ENCODE measurements around the gene SAA4. TPM values are rescaled to one million over a fixed set of nuclear protein-coding genes. Genes with fewer than 3 reads are reported as not detected.

Gene SAA4
- polyA plus RNA-seq, 3 donors: not detected

GRCh38 chr11:18265949-18266348, 29.3 kb upstream of the SAA4 start, which contains the start of gene SAA1:
SAA1 (plus strand) TSS chr11:18266264; CDS start chr11:18266888, 624 bp downstream.
- H3K36me3 Mint-ChIP-seq: no peaks in the 10 kb centered on the region
- Histone ChIP-seq H3K36me3 (replicated peaks in 1 of 2; ENCODE audit: control insufficient read depth in 1 of 2, insufficient read depth in 2 of 2, low read length in 2 of 2) (no peaks in the 10 kb centered on the region), H3K9ac (ENCODE audit: insufficient read depth, low read length, poor library complexity, severe bottlenecking) (no peak within 1 kb of the TSS), H3K4me1 (ENCODE audit: control insufficient read depth in 1 of 2, insufficient read depth in 2 of 2, low read length in 2 of 2) (peaks cover 10 to 13% of the 10 kb centered on the region in 2 donors), H2AFZ (ENCODE audit: insufficient read depth, low read depth, low read length, poor library complexity, severe bottlenecking) (peak within 1 kb of the TSS; percentile 8), H3K79me2 (ENCODE audit: insufficient read depth, low read length) (no peaks in the 10 kb centered on the region), H3K4me2 (replicated peaks; ENCODE audit: extremely low read depth, low read length, poor library complexity, severe bottlenecking) (no peak within 1 kb of the TSS), H4K20me1 (ENCODE audit: insufficient read depth, low read length) (no peaks in the 10 kb centered on the region), H3K27ac (ENCODE audit: low read depth in 1 of 2, low read length in 2 of 2) (peak within 1 kb of the TSS in 1 of 2 donors; percentile 61), H3K9me3 (replicated peaks in 1 of 2; ENCODE audit: control insufficient read depth in 1 of 2, insufficient read depth in 1 of 2, low read length in 2 of 2) (peaks cover 0 to 6% of the 10 kb centered on the region in 2 donors), H3K4me3 (replicated peaks in 1 of 3; ENCODE audit: low read depth in 2 of 3, low read length in 3 of 3) (no peak within 1 kb of the TSS), H3K27me3 (ENCODE audit: control insufficient read depth in 2 of 2, insufficient read depth in 2 of 2, low read length in 2 of 2) (no peaks in the 10 kb centered on the region)
- intact Hi-C loops (cut with micrococcal nuclease): no loop called here
- H3K27me3 Mint-ChIP-seq (ENCODE audit: low read depth in 3 of 3): peaks cover 0 to 8% (median 2%) of the 10 kb centered on the region in 3 donors
- peaks cover 0 to 5% (median 3%) of the 10 kb centered on the region in 7 donors for H3K9me3 Mint-ChIP-seq
- no peak within 1 kb of the TSS for H3K4me3 Mint-ChIP-seq
- H3K4me1 Mint-ChIP-seq: peaks cover 31% of the 10 kb centered on the region
- 63% methylated on average over 5 of the region's 8 CpGs for WGBS (ENCODE audit: insufficient coverage)
- H3K27ac Mint-ChIP-seq: peak within 1 kb of the TSS in 6 of 7 donors; percentile 16 to 83 (median 74)
- TF ChIP-seq CTCF (IDR thresholded peaks at IDR 0.05): no peak
- DNase-seq: no peak

- Mint-ChIP-seq H3K4me1 (peaks cover 31% of the 10 kb centered on the region), H3K36me3 (no peaks in the 10 kb centered on the region), H3K27me3 (ENCODE audit: low read depth in 3 of 3) (peaks cover 0 to 6% (median 2%) of the 10 kb centered on the region in 3 donors), H3K27ac (peak overlapping the region; percentile 16 to 83 (median 73)), H3K9me3 (peaks cover 0 to 5% (median 3%) of the 10 kb centered on the region in 7 donors), H3K4me3 (no peak overlapping the region)
- H3K4me1 ChIP-seq (ENCODE audit: control insufficient read depth in 1 of 2, insufficient read depth in 2 of 2, low read length in 2 of 2): peaks cover 10 to 13% of the 10 kb centered on the region in 2 donors
- no peak for TF ChIP-seq CTCF (IDR thresholded peaks at IDR 0.05)
- no CpG with 5 or more reads among the region's 1 CpG for WGBS (ENCODE audit: insufficient coverage)
- intact Hi-C loops (cut with micrococcal nuclease): no loop called here
- H3K9me3 ChIP-seq (replicated peaks in 1 of 2; ENCODE audit: control insufficient read depth in 1 of 2, insufficient read depth in 1 of 2, low read length in 2 of 2): peaks cover 0 to 6% of the 10 kb centered on the region in 2 donors
- H3K4me3 ChIP-seq (replicated peaks in 1 of 3; ENCODE audit: low read depth in 2 of 3, low read length in 3 of 3): no peak overlapping the region
- H3K79me2 ChIP-seq (ENCODE audit: insufficient read depth, low read length): no peaks in the 10 kb centered on the region
- H3K4me2 ChIP-seq (replicated peaks; ENCODE audit: extremely low read depth, low read length, poor library complexity, severe bottlenecking): no peak overlapping the region
- peaks cover 0 to 2% of the 10 kb centered on the region in 2 donors for H3K27me3 ChIP-seq (ENCODE audit: control insufficient read depth in 2 of 2, insufficient read depth in 2 of 2, low read length in 2 of 2)
- no peak overlapping the region for H2AFZ ChIP-seq (ENCODE audit: insufficient read depth, low read depth, low read length, poor library complexity, severe bottlenecking)
- H3K27ac ChIP-seq (ENCODE audit: low read depth in 1 of 2, low read length in 2 of 2): peak overlapping the region in 1 of 2 donors; percentile 61
- no peaks in the 10 kb centered on the region for H3K36me3 ChIP-seq (replicated peaks in 1 of 2; ENCODE audit: control insufficient read depth in 1 of 2, insufficient read depth in 2 of 2, low read length in 2 of 2)
- DNase-seq: no peak
- H3K9ac ChIP-seq (ENCODE audit: insufficient read depth, low read length, poor library complexity, severe bottlenecking): no peak overlapping the region
- no peaks in the 10 kb centered on the region for H4K20me1 ChIP-seq (ENCODE audit: insufficient read depth, low read length)
Measured at GRCh38 chr11:18264677-18265555, 28.3 kb upstream of the SAA4 start.
